ENCODE measurements around the gene TPMT.

TPMT gene

GRCh38 chr6:18136260-18136659, 18.6 kb downstream of the TPMT start:
- H3K4me3 ChIP-seq (ENCODE audit: low read depth, low read length), result no peak overlapping the region
- H3K9me3 ChIP-seq (ENCODE audit: control insufficient read depth, insufficient read depth, low read length), result no peaks in the 10 kb centered on the region
- no peak overlapping the region for H3K9ac ChIP-seq (ENCODE audit: low read depth, low read length)
- peaks cover 11% of the 10 kb centered on the region for H3K36me3 ChIP-seq (ENCODE audit: control insufficient read depth, insufficient read depth, low read length)
- H3K27me3 ChIP-seq (ENCODE audit: control insufficient read depth, insufficient read depth, low read length), result no peaks in the 10 kb centered on the region
- no peaks in the 10 kb centered on the region for H3K4me1 ChIP-seq (ENCODE audit: control insufficient read depth, insufficient read depth, low read length)

GRCh38 chr6:18135171-18135570, 19.7 kb downstream of the TPMT start:
- Histone ChIP-seq H3K36me3 (ENCODE audit: control insufficient read depth, insufficient read depth, low read length) (peaks cover 8% of the 10 kb centered on the region), H3K9me3 (ENCODE audit: control insufficient read depth, insufficient read depth, low read length) (no peaks in the 10 kb centered on the region), H3K9ac (ENCODE audit: low read depth, low read length) (no peak overlapping the region), H3K4me3 (ENCODE audit: low read depth, low read length) (no peak overlapping the region), H3K4me1 (ENCODE audit: control insufficient read depth, insufficient read depth, low read length) (no peaks in the 10 kb centered on the region), H3K27me3 (ENCODE audit: control insufficient read depth, insufficient read depth, low read length) (no peaks in the 10 kb centered on the region)

- no peak overlapping the region for H3K4me3 ChIP-seq (ENCODE audit: low read depth, low read length)
- no peak overlapping the region for H3K9ac ChIP-seq (ENCODE audit: low read depth, low read length)
- H3K27me3 ChIP-seq (ENCODE audit: control insufficient read depth, insufficient read depth, low read length), result no peaks in the 10 kb centered on the region
- H3K36me3 ChIP-seq (ENCODE audit: control insufficient read depth, insufficient read depth, low read length), result peaks cover 2% of the 10 kb centered on the region
- H3K9me3 ChIP-seq (ENCODE audit: control insufficient read depth, insufficient read depth, low read length), result no peaks in the 10 kb centered on the region
- no peaks in the 10 kb centered on the region for H3K4me1 ChIP-seq (ENCODE audit: control insufficient read depth, insufficient read depth, low read length)
These were observed 22.5 kb downstream of the TPMT start for GRCh38 chr6:18132346-18132745.

GRCh38 chr6:18126121-18126520, 28.8 kb downstream of the TPMT start:
- Histone ChIP-seq H3K4me1 (ENCODE audit: control insufficient read depth, insufficient read depth, low read length) (no peaks in the 10 kb centered on the region), H3K9me3 (ENCODE audit: control insufficient read depth, insufficient read depth, low read length) (no peaks in the 10 kb centered on the region), H3K27me3 (ENCODE audit: control insufficient read depth, insufficient read depth, low read length) (peaks cover 9% of the 10 kb centered on the region), H3K36me3 (ENCODE audit: control insufficient read depth, insufficient read depth, low read length) (peaks cover 2% of the 10 kb centered on the region), H3K9ac (ENCODE audit: low read depth, low read length) (no peak overlapping the region), H3K4me3 (ENCODE audit: low read depth, low read length) (no peak overlapping the region)

- Histone ChIP-seq H3K4me1 (ENCODE audit: control insufficient read depth, insufficient read depth, low read length) (no peaks in the 10 kb centered on the region), H3K36me3 (ENCODE audit: control insufficient read depth, insufficient read depth, low read length) (no peaks in the 10 kb centered on the region), H3K4me3 (ENCODE audit: low read depth, low read length) (peak within 1 kb of the TSS; percentile 45), H3K9ac (ENCODE audit: low read depth, low read length) (no peak within 1 kb of the TSS), H3K27me3 (ENCODE audit: control insufficient read depth, insufficient read depth, low read length) (peaks cover 9% of the 10 kb centered on the region), H3K9me3 (ENCODE audit: control insufficient read depth, insufficient read depth, low read length) (no peaks in the 10 kb centered on the region)
These were observed 32.5 kb downstream of the TPMT start, which contains the start of gene NHLRC1 for GRCh38 chr6:18122128-18123093. TSS of gene NHLRC1 (minus strand) at chr6:18122677. CDS start at chr6:18122606, 71 bp downstream.

GRCh38 chr6:18121580-18122127, 33.2 kb downstream of the TPMT start:
- no peaks in the 10 kb centered on the region for H3K36me3 ChIP-seq (ENCODE audit: control insufficient read depth, insufficient read depth, low read length)
- peak overlapping the region; percentile 45 for H3K4me3 ChIP-seq (ENCODE audit: low read depth, low read length)
- no peaks in the 10 kb centered on the region for H3K9me3 ChIP-seq (ENCODE audit: control insufficient read depth, insufficient read depth, low read length)

GRCh38 chr6:18119236-18119635, 35.6 kb downstream of the TPMT start:
- no peaks in the 10 kb centered on the region for H3K36me3 ChIP-seq (ENCODE audit: control insufficient read depth, insufficient read depth, low read length)
- no peak overlapping the region for H3K4me3 ChIP-seq (ENCODE audit: low read depth, low read length)
- no peaks in the 10 kb centered on the region for H3K9me3 ChIP-seq (ENCODE audit: control insufficient read depth, insufficient read depth, low read length)
- H3K27me3 ChIP-seq (ENCODE audit: control insufficient read depth, insufficient read depth, low read length), result peaks cover 9% of the 10 kb centered on the region
- no peaks in the 10 kb centered on the region for H3K4me1 ChIP-seq (ENCODE audit: control insufficient read depth, insufficient read depth, low read length)
- H3K9ac ChIP-seq (ENCODE audit: low read depth, low read length), result no peak overlapping the region

More at GRCh38 chr6:18121580-18122127, 33.2 kb downstream of the TPMT start:
- Histone ChIP-seq H3K27me3 (ENCODE audit: control insufficient read depth, insufficient read depth, low read length) (peaks cover 9% of the 10 kb centered on the region), H3K9ac (ENCODE audit: low read depth, low read length) (no peak overlapping the region), H3K4me1 (ENCODE audit: control insufficient read depth, insufficient read depth, low read length) (no peaks in the 10 kb centered on the region)

- H3K27me3 ChIP-seq (ENCODE audit: control insufficient read depth, insufficient read depth, low read length), result peaks cover 9% of the 10 kb centered on the region
- no peaks in the 10 kb centered on the region for H3K36me3 ChIP-seq (ENCODE audit: control insufficient read depth, insufficient read depth, low read length)
- no peak overlapping the region for H3K4me3 ChIP-seq (ENCODE audit: low read depth, low read length)
- no peak overlapping the region for H3K9ac ChIP-seq (ENCODE audit: low read depth, low read length)
- H3K9me3 ChIP-seq (ENCODE audit: control insufficient read depth, insufficient read depth, low read length), result no peaks in the 10 kb centered on the region
- no peaks in the 10 kb centered on the region for H3K4me1 ChIP-seq (ENCODE audit: control insufficient read depth, insufficient read depth, low read length)
These were observed 36.5 kb downstream of the TPMT start for GRCh38 chr6:18118330-18118729.

- Histone ChIP-seq H3K4me3 (ENCODE audit: low read depth, low read length) (no peak overlapping the region), H3K4me1 (ENCODE audit: control insufficient read depth, insufficient read depth, low read length) (no peaks in the 10 kb centered on the region), H3K9me3 (ENCODE audit: control insufficient read depth, insufficient read depth, low read length) (no peaks in the 10 kb centered on the region), H3K36me3 (ENCODE audit: control insufficient read depth, insufficient read depth, low read length) (no peaks in the 10 kb centered on the region), H3K27me3 (ENCODE audit: control insufficient read depth, insufficient read depth, low read length) (peaks cover 9% of the 10 kb centered on the region), H3K9ac (ENCODE audit: low read depth, low read length) (no peak overlapping the region)
These were observed 37.7 kb downstream of the TPMT start for GRCh38 chr6:18117136-18117535.

GRCh38 chr6:18115356-18115755, 39.5 kb downstream of the TPMT start:
- no peaks in the 10 kb centered on the region for H3K27me3 ChIP-seq (ENCODE audit: control insufficient read depth, insufficient read depth, low read length)
- H3K4me3 ChIP-seq (ENCODE audit: low read depth, low read length), result no peak overlapping the region
- H3K9ac ChIP-seq (ENCODE audit: low read depth, low read length), result no peak overlapping the region
- no peaks in the 10 kb centered on the region for H3K36me3 ChIP-seq (ENCODE audit: control insufficient read depth, insufficient read depth, low read length)
- no peaks in the 10 kb centered on the region for H3K4me1 ChIP-seq (ENCODE audit: control insufficient read depth, insufficient read depth, low read length)
- no peaks in the 10 kb centered on the region for H3K9me3 ChIP-seq (ENCODE audit: control insufficient read depth, insufficient read depth, low read length)

- no peaks in the 10 kb centered on the region for H3K9me3 ChIP-seq (ENCODE audit: control insufficient read depth, insufficient read depth, low read length)
- no peaks in the 10 kb centered on the region for H3K36me3 ChIP-seq (ENCODE audit: control insufficient read depth, insufficient read depth, low read length)
- H3K27me3 ChIP-seq (ENCODE audit: control insufficient read depth, insufficient read depth, low read length), result no peaks in the 10 kb centered on the region
- no peak overlapping the region for H3K4me3 ChIP-seq (ENCODE audit: low read depth, low read length)
- no peak overlapping the region for H3K9ac ChIP-seq (ENCODE audit: low read depth, low read length)
- H3K4me1 ChIP-seq (ENCODE audit: control insufficient read depth, insufficient read depth, low read length), result no peaks in the 10 kb centered on the region
These were observed 44.7 kb downstream of the TPMT start for GRCh38 chr6:18110162-18110561.

- Histone ChIP-seq H3K27me3 (ENCODE audit: control insufficient read depth, insufficient read depth, low read length) (no peaks in the 10 kb centered on the region), H3K4me1 (ENCODE audit: control insufficient read depth, insufficient read depth, low read length) (no peaks in the 10 kb centered on the region), H3K9me3 (ENCODE audit: control insufficient read depth, insufficient read depth, low read length) (no peaks in the 10 kb centered on the region), H3K36me3 (ENCODE audit: control insufficient read depth, insufficient read depth, low read length) (no peaks in the 10 kb centered on the region), H3K4me3 (ENCODE audit: low read depth, low read length) (no peak overlapping the region), H3K9ac (ENCODE audit: low read depth, low read length) (no peak overlapping the region)
These were observed 47.8 kb downstream of the TPMT start for GRCh38 chr6:18107061-18107460.

Data from iPS-15b (cell line).